ENCODE results near the gene WDR44.
A peak's percentile ranks its signal among the peaks of the same experiment; 100 is the strongest.
"Not testable (repeated sequence)": the region's sequence is repeated elsewhere in the genome, so short reads cannot be mapped to it uniquely, and the experiment has no call there.

The WDR44 gene, protein sequence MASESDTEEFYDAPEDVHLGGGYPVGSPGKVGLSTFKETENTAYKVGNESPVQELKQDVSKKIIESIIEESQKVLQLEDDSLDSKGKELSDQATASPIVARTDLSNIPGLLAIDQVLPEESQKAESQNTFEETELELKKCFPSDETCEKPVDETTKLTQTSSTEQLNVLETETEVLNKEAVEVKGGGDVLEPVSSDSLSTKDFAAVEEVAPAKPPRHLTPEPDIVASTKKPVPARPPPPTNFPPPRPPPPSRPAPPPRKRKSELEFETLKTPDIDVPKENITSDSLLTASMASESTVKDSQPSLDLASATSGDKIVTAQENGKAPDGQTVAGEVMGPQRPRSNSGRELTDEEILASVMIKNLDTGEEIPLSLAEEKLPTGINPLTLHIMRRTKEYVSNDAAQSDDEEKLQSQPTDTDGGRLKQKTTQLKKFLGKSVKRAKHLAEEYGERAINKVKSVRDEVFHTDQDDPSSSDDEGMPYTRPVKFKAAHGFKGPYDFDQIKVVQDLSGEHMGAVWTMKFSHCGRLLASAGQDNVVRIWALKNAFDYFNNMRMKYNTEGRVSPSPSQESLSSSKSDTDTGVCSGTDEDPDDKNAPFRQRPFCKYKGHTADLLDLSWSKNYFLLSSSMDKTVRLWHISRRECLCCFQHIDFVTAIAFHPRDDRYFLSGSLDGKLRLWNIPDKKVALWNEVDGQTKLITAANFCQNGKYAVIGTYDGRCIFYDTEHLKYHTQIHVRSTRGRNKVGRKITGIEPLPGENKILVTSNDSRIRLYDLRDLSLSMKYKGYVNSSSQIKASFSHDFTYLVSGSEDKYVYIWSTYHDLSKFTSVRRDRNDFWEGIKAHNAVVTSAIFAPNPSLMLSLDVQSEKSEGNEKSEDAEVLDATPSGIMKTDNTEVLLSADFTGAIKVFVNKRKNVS

DNA sequence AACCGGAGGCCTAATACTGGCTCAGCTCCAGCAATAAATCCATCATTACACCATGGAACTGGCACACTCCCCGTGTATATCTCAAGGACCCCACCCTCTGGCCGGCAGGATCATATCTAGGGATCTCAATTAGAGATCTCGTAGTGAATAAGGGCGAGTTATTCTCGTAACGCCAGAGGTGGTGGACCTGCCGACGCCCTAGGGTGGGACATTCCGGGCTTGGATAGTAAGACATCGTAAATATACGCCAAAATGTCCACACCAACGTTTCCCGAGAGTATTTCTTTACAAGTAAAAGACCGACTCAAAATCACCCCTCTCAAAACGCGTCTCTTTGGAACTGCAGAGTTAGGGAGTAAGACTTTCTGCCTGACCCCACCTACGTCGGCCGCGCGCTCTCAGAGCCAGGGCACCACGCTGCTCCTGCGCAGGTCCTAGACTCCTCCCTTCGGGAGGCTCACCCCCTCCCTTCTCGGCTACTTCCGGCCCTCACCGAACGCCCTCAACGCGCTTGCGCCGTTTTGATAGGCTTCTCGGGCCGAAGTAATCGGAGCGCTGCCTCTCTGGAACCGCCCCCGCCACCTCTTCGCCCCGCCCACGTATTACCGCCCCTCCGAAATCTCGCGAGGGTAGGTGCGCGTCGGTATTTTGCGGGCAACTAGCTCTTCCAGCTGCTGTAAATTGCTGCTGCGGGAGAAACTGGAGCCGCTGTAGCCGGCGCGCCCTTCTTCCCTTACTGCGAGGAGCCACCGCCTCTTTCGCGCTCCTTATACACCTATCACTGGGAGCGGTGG lies at the start of gene WDR44:
WDR44 (plus strand) TSS at position 643 of the 794 bp plus-strand sequence. CDS start 398 bp downstream, outside the sequence.
- peak within 1 kb of the TSS; percentile 86 for H3K4me3 ChIP-seq (ENCODE audit: low read depth, low read length)
- TF ChIP-seq CTCF (IDR thresholded peaks at IDR 0.05; ENCODE audit: low read depth, low read length, missing control alignments) = no peak
- DNase-seq (ENCODE audit: low read depth) = peak; percentile 75

DNA sequence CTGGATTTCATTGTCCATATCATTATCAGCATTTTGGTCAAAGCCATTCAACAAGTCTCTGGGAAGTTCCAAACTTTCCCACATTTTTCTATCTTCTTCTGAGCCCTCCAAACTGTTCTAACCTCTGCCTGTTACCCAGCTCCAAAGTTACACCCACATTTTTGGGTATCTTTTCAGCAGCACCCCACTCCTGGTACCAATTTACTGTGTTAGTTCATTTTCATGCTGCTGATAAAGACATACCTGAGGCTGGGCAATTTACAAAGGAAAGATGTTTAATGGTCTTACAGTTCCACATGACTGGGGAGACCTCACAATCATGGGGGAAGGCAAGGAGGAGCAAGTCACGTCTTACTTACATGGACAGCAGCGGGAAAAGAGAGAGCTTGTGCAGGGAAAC lies 40.1 kb upstream of the WDR44 start:
- not testable (repeated sequence) for H3K4me3 ChIP-seq (ENCODE audit: low read depth, low read length); DNase-seq (ENCODE audit: low read depth)

DNA sequence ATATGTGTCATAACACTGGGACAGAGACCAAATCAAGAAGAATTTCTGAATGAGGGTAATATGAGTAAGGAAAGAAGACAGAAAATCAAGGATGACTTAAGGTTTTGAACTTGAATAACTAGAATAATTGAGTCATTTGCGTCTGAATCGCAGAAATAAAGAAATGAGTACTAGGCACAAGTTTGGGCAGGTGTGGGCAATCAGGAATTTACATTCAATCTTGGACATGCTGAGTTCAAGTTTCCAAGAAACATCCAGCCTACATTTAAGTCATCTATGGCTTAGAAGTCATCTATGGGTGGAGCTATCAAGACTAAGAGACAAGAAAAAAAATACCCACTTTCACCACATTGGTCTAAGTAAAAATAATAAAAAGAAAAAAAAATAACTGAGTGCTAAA lies 30.4 kb upstream of the WDR44 start:
- no peak for TF ChIP-seq CTCF (IDR thresholded peaks at IDR 0.05; ENCODE audit: low read depth, low read length, missing control alignments)
- H3K4me3 ChIP-seq (ENCODE audit: low read depth, low read length) = no peak overlapping the region
- DNase-seq (ENCODE audit: low read depth) = no peak

- TF ChIP-seq CTCF (IDR thresholded peaks at IDR 0.05; ENCODE audit: low read depth, low read length, missing control alignments) = no peak
- no peak overlapping the region for H3K4me3 ChIP-seq (ENCODE audit: low read depth, low read length)
- no peak for DNase-seq (ENCODE audit: low read depth)
Measured at GRCh38 chrX:118324588-118324987, 21.3 kb upstream of the WDR44 start.

DNA sequence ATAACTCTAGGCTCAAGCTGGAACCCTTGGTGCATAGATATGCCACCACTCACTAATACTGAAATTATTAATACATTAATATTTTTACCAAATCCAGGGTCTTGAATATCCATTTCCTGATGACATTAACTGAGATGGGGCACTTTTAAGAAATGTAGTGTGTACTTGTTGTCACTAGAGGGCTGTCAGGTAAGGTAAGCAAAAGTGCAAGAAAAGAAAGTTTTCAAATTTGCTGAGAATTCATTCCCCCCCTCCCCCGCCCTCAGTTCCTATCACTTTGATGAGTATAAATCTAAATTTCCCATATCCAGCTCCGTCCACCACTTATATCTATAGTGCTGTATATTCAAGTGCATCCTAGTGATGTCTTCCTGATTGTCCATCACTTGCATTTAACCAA lies 20.5 kb upstream of the WDR44 start:
- no peak overlapping the region for H3K4me3 ChIP-seq (ENCODE audit: low read depth, low read length)
- TF ChIP-seq CTCF (IDR thresholded peaks at IDR 0.05; ENCODE audit: low read depth, low read length, missing control alignments) = peak; percentile 38
- DNase-seq (ENCODE audit: low read depth) = no peak

DNA sequence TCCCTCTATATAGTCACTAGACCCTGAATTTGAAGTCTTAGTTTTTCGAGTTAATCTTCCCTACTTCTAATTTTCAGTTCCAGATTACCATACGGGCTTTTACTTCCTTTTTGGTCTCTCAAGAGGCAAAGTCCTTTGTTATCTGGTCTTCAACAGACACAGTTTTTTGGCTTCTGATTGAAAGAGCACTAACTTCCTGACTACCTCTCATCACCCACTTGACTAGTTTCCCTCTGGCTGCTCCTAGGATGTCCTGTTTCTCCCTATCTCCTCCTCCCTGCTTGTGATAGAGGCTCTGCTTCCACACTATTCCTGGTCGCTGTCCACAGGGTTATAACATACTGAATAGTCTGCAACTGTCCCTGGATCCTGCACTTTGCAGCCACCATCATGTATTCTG lies 16.7 kb upstream of the WDR44 start:
- TF ChIP-seq CTCF (IDR thresholded peaks at IDR 0.05; ENCODE audit: low read depth, low read length, missing control alignments) = no peak
- H3K4me3 ChIP-seq (ENCODE audit: low read depth, low read length) = no peak overlapping the region
- no peak for DNase-seq (ENCODE audit: low read depth)

- H3K4me3 ChIP-seq (ENCODE audit: low read depth, low read length) = no peak overlapping the region
- DNase-seq (ENCODE audit: low read depth) = no peak
- TF ChIP-seq CTCF (IDR thresholded peaks at IDR 0.05; ENCODE audit: low read depth, low read length, missing control alignments) = no peak
Measured at GRCh38 chrX:118337687-118338086, 8.2 kb upstream of the WDR44 start.
